ENCODE measurements around the gene WTAP.
A peak's percentile ranks its signal among the peaks of the same experiment; 100 is the strongest.
"Not testable (repeated sequence)": the region's sequence is repeated elsewhere in the genome, so short reads cannot be mapped to it uniquely, and the experiment has no call there.

WTAP gene

DNA sequence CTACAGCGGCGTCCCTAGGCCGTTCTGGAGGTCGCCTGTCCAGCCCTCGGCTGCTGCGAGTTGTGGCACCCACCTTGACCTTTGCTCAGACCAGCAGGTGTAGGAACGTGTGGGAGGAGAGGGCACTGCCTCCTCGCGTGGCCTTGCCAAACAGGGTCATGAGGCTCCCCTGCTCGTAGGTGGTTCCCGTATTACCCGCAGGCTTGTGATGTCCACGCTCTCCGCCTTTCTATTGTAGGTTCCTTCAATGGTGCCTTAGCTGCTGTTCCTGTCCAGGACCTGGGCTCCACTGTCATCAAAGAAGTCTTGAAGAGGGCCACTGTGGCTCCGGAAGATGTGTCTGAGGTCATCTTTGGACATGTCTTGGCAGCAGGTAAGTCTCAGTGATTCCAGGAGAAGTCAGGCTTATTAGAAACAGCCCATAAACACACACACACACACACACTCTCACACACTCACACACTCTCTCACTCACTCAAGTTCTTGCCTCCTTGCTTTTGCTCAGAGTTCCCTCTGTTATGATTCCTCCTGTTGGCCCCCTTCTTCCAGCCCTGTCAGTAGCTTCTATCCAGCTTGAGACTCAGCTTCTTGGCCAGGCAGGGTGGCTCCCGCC lies 35.5 kb downstream of the WTAP start:
- peak; percentile 58 for DNase-seq

GRCh38 chr6:159766906-159767305 lies 39.6 kb downstream of the WTAP start:
- DNase-seq = no peak

GRCh38 chr6:159769470-159769869 lies 42.2 kb downstream of the WTAP start:
- no peak for DNase-seq

DNA sequence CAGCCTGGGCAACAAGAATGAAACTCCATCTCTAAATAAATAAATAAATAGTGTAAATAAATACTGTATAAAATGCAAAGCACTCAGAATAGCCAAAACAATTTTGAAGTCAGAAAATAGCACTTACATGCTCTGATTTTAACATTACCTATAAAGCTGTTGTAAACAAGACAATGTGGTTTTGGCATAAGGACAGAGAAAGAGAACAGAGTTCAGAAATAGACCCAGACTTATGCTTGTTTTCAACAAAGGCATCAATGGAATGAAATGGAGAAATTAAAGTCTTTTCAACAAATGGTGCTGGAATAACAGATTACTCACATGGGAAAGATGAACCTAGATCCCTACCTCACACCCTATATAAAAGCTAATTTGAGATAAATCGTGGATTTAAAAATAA lies 44.9 kb downstream of the WTAP start:
- no peak for DNase-seq

DNA sequence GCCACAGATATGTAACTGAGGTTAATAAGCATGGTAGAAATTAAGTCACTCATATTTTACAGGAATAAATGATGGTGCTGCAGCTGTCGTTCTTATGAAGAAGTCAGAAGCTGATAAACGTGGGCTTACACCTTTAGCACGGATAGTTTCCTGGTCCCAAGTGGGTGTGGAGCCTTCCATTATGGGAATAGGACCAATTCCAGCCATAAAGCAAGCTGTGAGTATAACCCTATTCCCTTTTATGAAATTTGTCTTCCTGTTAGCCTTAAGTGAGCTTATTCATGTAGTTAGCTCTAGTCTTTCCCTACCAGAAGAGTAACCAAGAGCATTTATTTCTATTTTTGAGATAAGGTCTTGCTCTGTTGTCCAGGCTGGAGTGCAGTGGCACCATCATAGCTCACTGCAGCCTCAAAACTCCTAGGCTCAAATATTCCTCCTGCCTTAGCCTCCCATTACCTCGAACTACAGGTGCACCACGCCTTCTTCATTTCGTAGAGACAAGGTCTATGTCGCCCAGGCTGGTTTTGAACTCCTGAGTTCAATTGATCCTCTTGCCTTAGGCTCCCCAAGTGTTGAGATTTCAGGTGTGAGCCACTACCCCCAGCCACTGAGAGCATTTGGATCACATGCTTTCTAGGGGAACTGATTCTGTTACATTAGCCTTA lies 50.1 kb downstream of the WTAP start:
- DNase-seq = no peak

GRCh38 chr6:159778131-159778530 lies 50.8 kb downstream of the WTAP start:
- no peak for DNase-seq

- no peak for DNase-seq
Observed at GRCh38 chr6:159778542-159779103, 51.3 kb downstream of the WTAP start.

GRCh38 chr6:159788276-159788675 lies 61.0 kb downstream of the WTAP start:
- no peak for DNase-seq

DNA sequence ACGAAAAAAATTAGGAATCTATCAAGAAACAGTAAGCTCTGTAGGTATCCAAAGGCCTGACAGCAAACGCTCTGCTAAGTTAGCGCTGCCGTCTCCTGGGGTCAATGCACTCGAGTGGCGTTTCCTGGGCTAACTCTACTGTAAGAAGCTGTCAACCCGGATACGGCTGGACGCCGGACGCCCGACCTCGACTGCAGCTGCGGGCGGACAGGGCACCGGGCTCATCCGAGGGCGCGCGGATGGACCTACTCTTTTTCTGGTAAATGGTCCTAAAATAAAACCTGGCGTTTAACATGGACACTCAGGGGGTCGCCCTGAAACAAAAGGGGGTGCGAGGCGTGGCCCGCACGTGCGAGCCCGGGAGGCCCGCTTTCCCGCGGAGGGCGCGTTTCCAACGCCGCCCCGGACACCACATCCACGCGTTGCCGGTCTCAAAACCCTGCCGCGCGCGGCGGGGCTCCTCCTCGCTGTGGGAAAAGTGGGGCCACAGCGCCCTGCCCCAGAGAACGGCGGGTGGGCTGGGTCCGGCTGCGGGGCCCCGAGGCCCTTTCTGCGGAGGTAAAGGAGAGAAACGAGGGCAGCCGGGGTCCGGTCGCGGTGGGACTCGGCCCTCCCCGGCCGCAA lies 61.6 kb downstream of the WTAP start:
- DNase-seq = peak; percentile 59

DNA sequence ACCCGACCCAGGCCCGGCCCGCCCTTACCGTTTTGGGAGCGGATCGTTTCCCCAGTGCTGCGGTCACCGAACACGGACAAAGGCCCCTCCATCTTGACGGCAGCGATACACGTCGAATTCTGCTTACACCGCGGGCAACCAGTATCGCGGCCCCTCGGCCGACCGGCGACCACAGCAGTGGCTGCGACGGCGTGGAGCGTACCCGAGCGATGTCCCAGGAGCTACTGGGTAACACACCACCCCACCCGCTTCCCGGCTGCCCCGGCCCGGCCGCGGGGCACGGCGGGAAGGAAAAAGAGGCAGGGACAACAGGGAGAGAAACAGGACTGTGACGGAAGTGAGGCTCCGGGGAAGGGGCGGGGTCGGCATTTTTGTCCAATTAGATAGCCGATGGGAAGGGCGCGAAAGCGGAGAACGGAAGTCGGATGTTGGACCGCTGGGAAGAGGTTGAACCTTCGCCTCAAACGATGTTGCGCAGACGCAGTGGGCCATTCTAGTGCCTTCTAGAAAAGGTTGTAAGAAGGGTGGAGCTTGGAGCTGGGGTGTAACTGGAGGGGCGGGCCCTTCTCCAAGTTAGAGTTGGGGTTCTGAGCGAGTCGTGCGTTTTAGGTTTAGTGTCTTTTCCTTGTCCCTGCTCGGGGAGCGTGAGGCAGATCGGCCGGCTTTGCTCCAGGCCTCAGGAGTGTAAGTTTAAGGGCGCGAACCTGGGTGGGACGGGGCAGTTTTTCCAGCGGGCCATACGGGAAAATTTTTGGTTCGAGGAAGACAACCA lies 62.3 kb downstream of the WTAP start, which contains the start of gene TCP1:
Gene TCP1 (minus strand): TSS at position 226 of the 772 bp plus-strand sequence. CDS start 134 bp downstream, at position 92.
- peak; percentile 100 for DNase-seq

- peak; percentile 99 for DNase-seq
Observed at GRCh38 chr6:159790149-159790955, 63.0 kb downstream of the WTAP start, which contains the start of gene MRPL18. Gene MRPL18, plus strand, starts transcription at chr6:159790467. Its CDS starts 121 bp downstream, at chr6:159790588.

DNA sequence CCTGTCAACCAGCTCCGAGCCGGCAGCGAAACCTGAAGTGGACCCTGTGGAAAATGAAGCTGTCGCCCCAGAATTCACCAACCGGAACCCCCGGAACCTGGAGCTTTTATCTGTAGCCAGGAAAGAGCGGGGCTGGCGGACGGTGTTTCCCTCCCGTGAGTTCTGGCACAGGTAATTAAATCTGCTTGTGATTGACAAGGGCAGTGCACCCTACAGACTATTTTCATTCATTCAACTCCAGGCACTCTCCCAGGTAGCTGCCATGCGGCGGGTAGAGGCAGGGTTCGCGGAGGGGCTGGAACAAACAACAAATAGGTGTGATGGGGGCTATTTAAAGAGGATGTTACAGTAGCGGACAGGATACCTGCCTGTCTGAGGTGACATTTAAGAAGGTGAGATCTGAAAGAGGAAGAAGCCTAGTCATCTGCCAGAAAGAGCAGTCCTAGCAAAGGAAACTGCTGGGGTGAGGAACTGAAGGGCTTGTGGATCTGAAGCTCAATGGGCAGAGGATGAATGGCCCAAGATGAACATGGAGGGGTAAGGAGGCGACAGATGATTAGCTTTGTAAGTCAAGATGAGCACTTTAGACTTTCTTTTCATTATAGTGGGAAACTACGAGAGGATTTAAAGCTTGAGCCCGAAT lies 63.8 kb downstream of the WTAP start:
- peak; percentile 64 for DNase-seq

DNA sequence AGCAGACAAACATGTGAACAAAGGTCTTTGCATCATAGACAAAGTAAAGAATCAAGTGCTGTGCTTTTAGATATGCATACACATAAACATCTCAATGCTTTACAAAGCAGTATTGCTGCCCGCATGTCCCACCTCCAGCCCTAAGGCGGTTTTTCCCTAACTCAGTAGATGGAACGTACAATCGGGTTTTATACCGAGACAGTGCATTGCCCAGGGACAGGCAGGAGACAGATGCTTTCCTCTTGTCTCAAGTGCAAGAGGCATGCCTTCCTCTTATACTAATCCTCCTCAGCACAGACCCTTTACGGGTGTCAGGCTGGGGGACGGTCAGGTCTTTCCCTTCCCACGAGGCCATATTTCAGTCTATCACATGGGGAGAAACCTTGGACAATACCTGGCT lies 67.7 kb downstream of the WTAP start:
- DNase-seq = not testable (repeated sequence)

GRCh38 chr6:159797554-159797953 lies 70.2 kb downstream of the WTAP start:
- DNase-seq = no peak

DNA sequence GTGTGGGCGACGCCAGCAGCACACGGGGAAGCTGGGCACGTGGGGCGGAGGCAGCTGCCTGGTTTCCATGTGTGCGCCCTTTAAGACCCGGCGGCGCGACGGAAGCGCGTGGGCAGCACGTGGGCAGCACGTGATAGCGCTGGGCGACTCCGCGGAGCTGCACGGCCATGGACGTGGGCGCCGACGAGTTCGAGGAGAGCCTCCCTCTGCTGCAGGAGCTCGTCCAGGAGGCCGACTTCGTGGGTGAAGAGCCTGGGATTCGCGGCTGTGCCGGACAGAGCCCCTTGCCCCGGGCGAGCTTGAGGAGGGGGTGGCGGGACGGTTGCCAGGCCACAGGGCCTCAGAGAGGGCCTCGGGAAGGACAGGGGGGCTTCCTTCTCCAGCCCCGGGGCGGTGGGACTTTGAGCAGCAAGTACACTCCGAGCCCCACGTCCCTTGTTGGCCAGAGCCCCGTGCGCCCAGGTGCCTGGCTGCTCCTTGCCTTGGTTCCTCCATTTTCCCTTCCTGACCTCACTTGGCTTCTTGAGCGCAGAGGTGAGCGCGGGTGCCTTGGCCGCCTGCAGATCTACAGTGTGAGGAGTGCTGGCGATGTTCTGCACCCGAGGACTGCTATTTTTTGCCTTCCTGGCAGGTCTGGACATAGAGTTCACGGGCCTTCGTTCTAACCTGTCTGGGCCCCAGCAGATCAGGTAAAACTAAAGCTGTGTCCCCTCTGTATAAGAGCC lies 73.0 kb downstream of the WTAP start, which contains the start of gene PNLDC1:
Gene PNLDC1 (plus strand): TSS at position 136 of the 725 bp plus-strand sequence. CDS start 32 bp downstream, at position 168.
- no peak for DNase-seq

DNA sequence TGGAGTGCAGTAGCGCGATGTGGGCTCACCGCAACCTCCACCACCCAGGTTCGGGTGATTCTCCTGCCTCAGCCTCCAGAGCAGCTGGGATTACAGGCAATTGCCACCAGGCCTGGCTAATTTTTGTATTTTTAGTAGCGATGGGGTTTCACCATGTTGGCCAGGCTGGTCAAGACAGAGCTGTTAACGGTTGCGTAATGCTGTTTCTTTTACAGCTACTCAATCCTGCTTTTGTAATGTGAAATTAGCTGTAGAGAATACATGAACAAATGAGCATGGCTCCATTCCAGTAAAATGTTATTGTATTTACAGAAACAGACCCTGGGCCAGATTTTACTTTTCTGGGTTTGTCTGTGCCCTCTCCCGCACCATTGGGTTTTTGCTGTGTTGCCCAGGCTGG lies 74.6 kb downstream of the WTAP start:
- DNase-seq = no peak

GRCh38 chr6:159804504-159804903 lies 77.2 kb downstream of the WTAP start:
- DNase-seq = peak; percentile 9

DNA sequence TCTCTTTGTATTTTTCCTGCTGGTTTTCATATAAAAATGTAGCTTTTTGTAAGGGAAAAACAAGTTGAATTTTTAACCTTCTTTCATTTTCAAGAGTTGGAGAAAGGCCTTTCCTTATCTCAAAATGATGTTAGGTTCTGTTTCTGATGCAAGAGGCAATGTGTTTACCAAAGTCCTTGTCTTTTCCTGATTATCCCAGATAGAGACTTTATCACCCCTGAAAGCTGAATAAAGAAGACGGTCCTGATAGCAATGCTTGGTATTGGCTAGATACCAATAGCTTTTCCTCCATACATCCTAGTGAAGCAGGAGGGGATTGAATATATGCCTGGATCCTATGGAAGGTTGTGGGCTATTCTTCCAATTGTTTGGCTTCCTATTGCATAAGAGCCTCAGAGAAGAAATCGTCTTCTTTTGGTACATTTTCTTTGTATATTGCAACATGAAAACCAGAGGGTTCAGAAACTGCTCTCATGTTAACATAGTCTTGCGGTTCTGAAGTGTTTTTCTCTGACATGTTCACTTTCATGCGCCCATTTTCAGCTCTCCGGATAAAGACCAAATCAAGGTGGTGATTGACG lies 78.2 kb downstream of the WTAP start:
- no peak for DNase-seq
